GM18858 (cell line): ENCODE measurements around the gene NLRP1.

Experiments
- ATAC-seq: cut with Tn5 transposase; IDR thresholded peaks from one replicate; pipeline ENCODE4 v1.9.1; 2021; ENCODE audit not compliant: unreplicated experiment

NLRP1 gene

GRCh38 chr17:5526821-5527598, 57.3 kb downstream of the NLRP1 start:
- ATAC-seq, result no peak

GRCh38 chr17:5523249-5523648, 61.1 kb downstream of the NLRP1 start:
- ATAC-seq, result no peak

GRCh38 chr17:5522476-5522875, 61.8 kb downstream of the NLRP1 start:
- no peak for ATAC-seq

- no peak for ATAC-seq
Measured at GRCh38 chr17:5516060-5516792, 68.1 kb downstream of the NLRP1 start.

GRCh38 chr17:5514976-5515375, 69.3 kb downstream of the NLRP1 start:
- no peak for ATAC-seq

- ATAC-seq, result no peak
Measured at GRCh38 chr17:5513628-5514027, 70.7 kb downstream of the NLRP1 start.

GRCh38 chr17:5511401-5512225, 72.7 kb downstream of the NLRP1 start:
- no peak for ATAC-seq

GRCh38 chr17:5510771-5511170, 73.5 kb downstream of the NLRP1 start:
- no peak for ATAC-seq

- no peak for ATAC-seq
Measured at GRCh38 chr17:5509482-5509881, 74.8 kb downstream of the NLRP1 start.

GRCh38 chr17:5508810-5509209, 75.5 kb downstream of the NLRP1 start:
- ATAC-seq, result no peak

- no peak for ATAC-seq
Measured at GRCh38 chr17:5506307-5506706, 78.0 kb downstream of the NLRP1 start.

GRCh38 chr17:5502552-5502951, 81.8 kb downstream of the NLRP1 start:
- no peak for ATAC-seq

GRCh38 chr17:5501685-5502084, 82.6 kb downstream of the NLRP1 start:
- ATAC-seq, result no peak

- peak; percentile 55 for ATAC-seq
Measured at GRCh38 chr17:5500589-5501391, 83.5 kb downstream of the NLRP1 start.

- ATAC-seq, result no peak
Measured at GRCh38 chr17:5500247-5500588, 84.1 kb downstream of the NLRP1 start.

GRCh38 chr17:5499476-5500231, 84.7 kb downstream of the NLRP1 start:
- ATAC-seq, result no peak

- no peak for ATAC-seq
Measured at GRCh38 chr17:5492970-5493369, 91.3 kb downstream of the NLRP1 start.

GRCh38 chr17:5488752-5489151, 95.6 kb downstream of the NLRP1 start:
- no peak for ATAC-seq

- ATAC-seq, result peak; percentile 50
Measured at GRCh38 chr17:5486206-5487124, 97.8 kb downstream of the NLRP1 start, which contains the start of gene MIS12. Gene MIS12, plus strand, starts transcription at chr17:5486566. Its CDS starts 2,297 bp downstream, at chr17:5488863.
